Hepatocyte (in vitro differentiated cells): ENCODE measurements around the gene KLF5. TPM values are rescaled to one million over a fixed set of nuclear protein-coding genes. Genes with fewer than 3 reads are reported as not detected.

Experiments used
- DNase-seq: peaks from one replicate; pipeline ENCODE4 v3.0.0-alpha.2; 2016; ENCODE audit warnings: low spot score
- H2AFZ ChIP-seq: fragments of 200-600 bp; sonication (generic); 2 replicates; pipeline ENCODE4 v1.6.0; 2016; ENCODE audit warnings: antibody characterized with exemption, mild to moderate bottlenecking
- H3K27ac ChIP-seq: fragments of 200-600 bp; sonication (generic); 2 replicates; pipeline ENCODE4 v1.5.1; 2016; ENCODE audit warnings: mild to moderate bottlenecking
- H3K27me3 ChIP-seq: fragments of 200-600 bp; sonication (generic); 2 replicates; pipeline ENCODE4 v1.6.1; 2016
- H3K36me3 ChIP-seq: fragments of 200-600 bp; sonication (generic); replicated peaks from 2 replicates; pipeline ENCODE4 v1.5.1; 2016; ENCODE audit warnings: low read depth; ENCODE audit not compliant: insufficient read depth
- H3K4me1 ChIP-seq: fragments of 200-600 bp; sonication (generic); 2 replicates; pipeline ENCODE4 v1.5.1; 2016; ENCODE audit warnings: mild to moderate bottlenecking, moderate library complexity; ENCODE audit not compliant: insufficient read depth
- H3K4me2 ChIP-seq: fragments of 200-600 bp; sonication (generic); 2 replicates; pipeline ENCODE4 v1.6.0; 2016
- H3K4me3 ChIP-seq: fragments of 200-600 bp; sonication (generic); 2 replicates; pipeline ENCODE4 v1.5.1; 2016; ENCODE audit warnings: mild to moderate bottlenecking
- H3K79me2 ChIP-seq: fragments of 200-600 bp; sonication (generic); 2 replicates; pipeline ENCODE4 v1.6.0; 2017; ENCODE audit warnings: mild to moderate bottlenecking
- H3K9me2 ChIP-seq: fragments of 200-600 bp; sonication (generic); replicated peaks from 2 replicates; pipeline ENCODE4 v1.6.0; 2017; ENCODE audit warnings: mild to moderate bottlenecking; ENCODE audit not compliant: insufficient read depth
- H3K9me3 ChIP-seq: fragments of 200-600 bp; sonication (generic); 2 replicates; pipeline ENCODE4 v1.5.1; 2016; ENCODE audit warnings: low read depth, mild to moderate bottlenecking
- H4K20me1 ChIP-seq: fragments of 200-600 bp; sonication (generic); 2 replicates; pipeline ENCODE4 v1.6.0; 2016; ENCODE audit warnings: mild to moderate bottlenecking; ENCODE audit not compliant: insufficient read depth, poor library complexity, severe bottlenecking
- EZH2 ChIP-seq: fragments of 200-600 bp; sonication (generic); IDR thresholded peaks from 2 replicates; pipeline ENCODE4 v1.6.1; 2016; ENCODE audit warnings: antibody characterized with exemption, mild to moderate bottlenecking, borderline replicate concordance
- EZH2phosphoT487 ChIP-seq: fragments of 200-600 bp; sonication (generic); IDR thresholded peaks from one replicate; pipeline ENCODE4 v1.6.1; 2018; ENCODE audit warnings: antibody characterized with exemption, mild to moderate bottlenecking, low read depth, moderate library complexity; ENCODE audit not compliant: unreplicated experiment, severe bottlenecking
- WGBS: methylation state at CpG from one replicate; pipeline ENCODE4 v1.1.6; 2016; ENCODE audit warnings: low lambda C conversion rate; ENCODE audit errors: missing lambda C conversion rate; 5-methylcytosine and 5-hydroxymethylcytosine counted together
- polyA plus RNA-seq: library from polyadenylated mRNA; unstranded; fragments of >200 nt; fragmentation: Nextera tagmentation; extraction: Ambion mirVana; gene quantifications from 2 replicates; pipeline ENCODE4 v1.2.1, GENCODE V29; 2016
- total RNA-seq: library from RNA; depleted of rRNA; stranded (reverse); fragments of >200 nt; gene quantifications from 2 replicates; pipeline ENCODE4 v1.2.3, GENCODE V29; 2014
- TF ChIP-seq, protein P1 (sequence below): fragments of 200-600 bp; sonication (generic); IDR thresholded peaks from 2 replicates; pipeline ENCODE4 v1.5.1; 2016; ENCODE audit warnings: antibody characterized with exemption, mild to moderate bottlenecking; ENCODE audit not compliant: poor library complexity

Gene KLF5
- total and polyA plus RNA-seq, 2 experiments from 2014 or later, result 92.6 to 99.9 TPM

DNA sequence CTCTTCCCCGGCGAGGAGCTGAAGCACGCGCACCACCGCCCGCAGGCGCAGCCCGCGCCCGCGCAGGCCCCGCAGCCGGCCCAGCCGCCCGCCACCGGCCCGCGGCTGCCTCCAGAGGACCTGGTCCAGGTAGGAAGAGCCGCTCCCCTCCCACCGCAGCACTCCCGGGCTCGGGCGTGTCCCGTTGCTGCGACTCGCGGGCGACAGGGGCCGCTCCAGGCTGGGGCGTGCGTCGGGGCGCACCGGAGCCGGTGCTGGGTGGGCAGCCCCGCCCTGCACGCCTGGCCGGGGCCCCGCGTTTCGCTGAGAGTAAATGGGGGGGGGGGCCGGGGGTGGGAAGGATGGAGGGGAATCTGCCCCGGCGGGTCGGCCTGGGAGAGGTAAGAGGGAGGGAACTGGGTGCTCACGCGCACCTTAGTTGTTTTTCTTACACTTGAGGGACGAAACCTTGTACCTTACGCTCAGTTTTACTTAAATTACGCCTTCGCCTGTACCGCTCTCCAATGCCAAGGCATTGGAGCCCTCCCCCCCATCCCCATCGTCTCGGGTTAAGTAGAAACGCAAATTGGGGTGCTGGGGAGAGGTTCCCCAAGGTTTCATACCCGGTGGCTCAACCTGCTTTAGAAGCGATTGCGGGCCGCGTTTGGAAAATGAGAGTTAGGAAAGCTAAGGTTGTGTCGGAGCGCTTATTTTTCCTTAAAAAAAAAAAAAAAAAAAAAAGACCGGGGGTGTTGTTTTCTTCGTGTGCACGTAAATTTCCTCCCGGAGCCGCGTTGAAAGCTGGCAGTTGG lies 850 bp downstream of the KLF5 start:
- 1% methylated on average over 60 of the region's 68 CpGs for WGBS
- DNase-seq, result peak; percentile 81
- no peaks in the 10 kb centered on the region for H3K27me3 ChIP-seq
- peak overlapping the region; percentile 74 for H3K4me2 ChIP-seq
- peak overlapping the region; percentile 92 for H3K27ac ChIP-seq
- TF ChIP-seq, protein P1, sequence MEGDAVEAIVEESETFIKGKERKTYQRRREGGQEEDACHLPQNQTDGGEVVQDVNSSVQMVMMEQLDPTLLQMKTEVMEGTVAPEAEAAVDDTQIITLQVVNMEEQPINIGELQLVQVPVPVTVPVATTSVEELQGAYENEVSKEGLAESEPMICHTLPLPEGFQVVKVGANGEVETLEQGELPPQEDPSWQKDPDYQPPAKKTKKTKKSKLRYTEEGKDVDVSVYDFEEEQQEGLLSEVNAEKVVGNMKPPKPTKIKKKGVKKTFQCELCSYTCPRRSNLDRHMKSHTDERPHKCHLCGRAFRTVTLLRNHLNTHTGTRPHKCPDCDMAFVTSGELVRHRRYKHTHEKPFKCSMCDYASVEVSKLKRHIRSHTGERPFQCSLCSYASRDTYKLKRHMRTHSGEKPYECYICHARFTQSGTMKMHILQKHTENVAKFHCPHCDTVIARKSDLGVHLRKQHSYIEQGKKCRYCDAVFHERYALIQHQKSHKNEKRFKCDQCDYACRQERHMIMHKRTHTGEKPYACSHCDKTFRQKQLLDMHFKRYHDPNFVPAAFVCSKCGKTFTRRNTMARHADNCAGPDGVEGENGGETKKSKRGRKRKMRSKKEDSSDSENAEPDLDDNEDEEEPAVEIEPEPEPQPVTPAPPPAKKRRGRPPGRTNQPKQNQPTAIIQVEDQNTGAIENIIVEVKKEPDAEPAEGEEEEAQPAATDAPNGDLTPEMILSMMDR, result peak; percentile 29
- TF ChIP-seq EZH2phosphoT487, result no peak
- TF ChIP-seq EZH2, result no peak
- H3K36me3 ChIP-seq, result no peaks in the 10 kb centered on the region
- peak overlapping the region; percentile 62 for H3K4me3 ChIP-seq
- H2AFZ ChIP-seq, result no peak overlapping the region
- H3K4me1 ChIP-seq, result peaks cover 17% of the 10 kb centered on the region
- peaks cover 6% of the 10 kb centered on the region for H4K20me1 ChIP-seq
- H3K79me2 ChIP-seq, result peaks cover 56% of the 10 kb centered on the region
- no peaks in the 10 kb centered on the region for H3K9me3 ChIP-seq
- H3K9me2 ChIP-seq, result no peaks in the 10 kb centered on the region

GRCh38 chr13:73060251-73061160 lies 1.7 kb downstream of the KLF5 start:
- no peaks in the 10 kb centered on the region for H3K9me3 ChIP-seq
- H2AFZ ChIP-seq, result no peak overlapping the region
- H4K20me1 ChIP-seq, result peaks cover 6% of the 10 kb centered on the region
- peak overlapping the region; percentile 92 for H3K27ac ChIP-seq
- TF ChIP-seq, protein P1, result peak; percentile 14
- TF ChIP-seq EZH2, result no peak
- no peak for TF ChIP-seq EZH2phosphoT487
- peak; percentile 55 for DNase-seq
- peak overlapping the region; percentile 44 for H3K4me3 ChIP-seq
- no peaks in the 10 kb centered on the region for H3K36me3 ChIP-seq
- H3K4me1 ChIP-seq, result peaks cover 17% of the 10 kb centered on the region
- WGBS, result 4% methylated on average over 26 of the region's 26 CpGs
- peak overlapping the region; percentile 74 for H3K4me2 ChIP-seq
- H3K79me2 ChIP-seq, result peaks cover 64% of the 10 kb centered on the region
- H3K9me2 ChIP-seq, result no peaks in the 10 kb centered on the region
- no peaks in the 10 kb centered on the region for H3K27me3 ChIP-seq

- Histone ChIP-seq H3K4me3 (peak overlapping the region; percentile 44), H4K20me1 (peaks cover 6% of the 10 kb centered on the region)
Measured at GRCh38 chr13:73061473-73061872, 2.7 kb downstream of the KLF5 start.

More at GRCh38 chr13:73061473-73061872, 2.7 kb downstream of the KLF5 start:
- peaks cover 13% of the 10 kb centered on the region for H3K4me1 ChIP-seq
- H3K9me2 ChIP-seq, result no peaks in the 10 kb centered on the region
- H3K36me3 ChIP-seq, result no peaks in the 10 kb centered on the region
- WGBS, result 68% methylated on average over 6 of the region's 6 CpGs
- H3K27ac ChIP-seq, result peak overlapping the region; percentile 92
- H2AFZ ChIP-seq, result no peak overlapping the region
- peaks cover 68% of the 10 kb centered on the region for H3K79me2 ChIP-seq
- DNase-seq, result no peak
- H3K4me2 ChIP-seq, result peak overlapping the region; percentile 74
- TF ChIP-seq EZH2, result no peak
- H3K27me3 ChIP-seq, result no peaks in the 10 kb centered on the region
- no peaks in the 10 kb centered on the region for H3K9me3 ChIP-seq
